Mesendoderm (in vitro differentiated cells): Measurements from ENCODE around the gene PHYKPL.
"Not testable (repeated sequence)": the region's sequence is repeated elsewhere in the genome, so short reads cannot be mapped to it uniquely, and the experiment has no call there.

Source experiments
- DNase-seq: peaks from one replicate; pipeline ENCODE4 v3.0.0; 2013
- H2AK5ac ChIP-seq: 2 replicates; pipeline ENCODE4 v1.6.1; 2013; ENCODE audit warnings: low read length, inconsistent platforms
- H2BK120ac ChIP-seq: 2 replicates; pipeline ENCODE4 v1.6.1; 2013; ENCODE audit warnings: low read depth, mild to moderate bottlenecking, low read length, moderate library complexity, mixed read lengths
- H2BK15ac ChIP-seq: replicated peaks from 2 replicates; pipeline ENCODE4 v1.6.1; 2013; ENCODE audit warnings: low read depth, mild to moderate bottlenecking, moderate library complexity
- H2BK5ac ChIP-seq: 2 replicates; pipeline ENCODE4 v1.6.1; 2013; ENCODE audit warnings: low read length, inconsistent platforms
- H3K18ac ChIP-seq: 2 replicates; pipeline ENCODE4 v1.6.1; 2013; ENCODE audit warnings: mild to moderate bottlenecking, low read length, mixed read lengths
- H3K23ac ChIP-seq: one replicate; pipeline ENCODE4 v1.6.1; 2013; ENCODE audit warnings: low read length
- H3K27ac ChIP-seq: 2 replicates; pipeline ENCODE4 v1.5.1; 2013; ENCODE audit warnings: low read depth, mild to moderate bottlenecking, inconsistent platforms, low read length, moderate library complexity
- H3K27me3 ChIP-seq: 2 replicates; pipeline ENCODE4 v1.6.1; 2013; ENCODE audit warnings: low read length, control low read depth, mild to moderate bottlenecking, inconsistent platforms; ENCODE audit not compliant: insufficient read depth, poor library complexity
- H3K36me3 ChIP-seq: 2 replicates; pipeline ENCODE4 v1.6.1; 2013; ENCODE audit warnings: low read length, inconsistent platforms; ENCODE audit not compliant: control insufficient read depth, insufficient read depth
- H3K4ac ChIP-seq: one replicate; pipeline ENCODE4 v1.6.1; 2013; ENCODE audit warnings: low read depth, mild to moderate bottlenecking, low read length, moderate library complexity
- H3K4me1 ChIP-seq: 2 replicates; pipeline ENCODE4 v1.6.1; 2013; ENCODE audit warnings: low read depth, low read length, inconsistent platforms; ENCODE audit not compliant: control insufficient read depth
- H3K4me2 ChIP-seq: 2 replicates; pipeline ENCODE4 v1.6.1; 2013; ENCODE audit warnings: low read length
- H3K4me3 ChIP-seq: 2 replicates; pipeline ENCODE4 v1.5.1; 2013; ENCODE audit warnings: mild to moderate bottlenecking, low read length
- H3K56ac ChIP-seq: one replicate; pipeline ENCODE4 v1.6.1; 2013; ENCODE audit warnings: low read length
- H3K79me1 ChIP-seq: 2 replicates; pipeline ENCODE4 v1.6.1; 2013; ENCODE audit warnings: low read length, inconsistent platforms
- H3K79me2 ChIP-seq: 2 replicates; pipeline ENCODE4 v1.6.1; 2013; ENCODE audit warnings: mild to moderate bottlenecking, low read length; ENCODE audit not compliant: control insufficient read depth, insufficient read depth
- H3K9ac ChIP-seq: 2 replicates; pipeline ENCODE4 v1.6.1; 2013; ENCODE audit warnings: low read length, inconsistent platforms
- H4K5ac ChIP-seq: one replicate; pipeline ENCODE4 v1.6.1; 2013; ENCODE audit warnings: low read length
- H4K8ac ChIP-seq: one replicate; pipeline ENCODE4 v1.6.1; 2013; ENCODE audit warnings: low read depth, mild to moderate bottlenecking, control low read depth, low read length, moderate library complexity
- WGBS: extraction: QIAGEN DNeasy Blood & Tissue Kit; methylation state at CpG from one replicate; pipeline ENCODE4 v1.1.7; 2013; ENCODE audit warnings: low lambda C conversion rate, missing lambda C conversion rate; ENCODE audit not compliant: insufficient coverage; ENCODE audit errors: extremely low coverage; 5-methylcytosine and 5-hydroxymethylcytosine counted together

Gene PHYKPL

DNA sequence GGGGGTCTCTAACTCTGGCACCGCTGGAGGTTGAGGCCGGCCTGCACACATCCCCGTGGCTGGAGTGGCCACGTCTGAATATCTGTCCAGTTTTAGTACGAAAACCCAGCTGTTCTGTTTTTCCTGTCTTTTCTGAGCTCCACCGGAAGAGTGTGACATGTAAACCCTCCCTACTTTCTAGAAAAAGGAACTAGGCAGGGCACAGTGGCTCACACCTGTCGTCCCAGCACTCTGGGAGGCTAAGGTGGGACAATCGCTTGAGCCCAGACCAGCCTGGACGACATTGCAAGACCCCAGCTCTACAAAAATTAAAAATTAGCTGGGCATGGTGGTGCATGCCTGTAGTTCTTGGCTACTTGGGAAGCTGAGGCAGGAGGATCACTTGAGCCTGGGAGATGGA, 8.2 kb upstream of the PHYKPL start:
- no peak overlapping the region for H2BK5ac ChIP-seq
- H3K4me3 ChIP-seq = no peak overlapping the region
- H3K18ac ChIP-seq = no peak overlapping the region
- no peak overlapping the region for H3K9ac ChIP-seq
- H2BK120ac ChIP-seq = no peak overlapping the region
- H3K79me1 ChIP-seq = no peaks in the 10 kb centered on the region
- no peak overlapping the region for H3K27ac ChIP-seq
- no peak overlapping the region for H2BK15ac ChIP-seq
- H4K5ac ChIP-seq = no peak overlapping the region
- no peak for DNase-seq
- H3K79me2 ChIP-seq = no peaks in the 10 kb centered on the region
- no peaks in the 10 kb centered on the region for H3K27me3 ChIP-seq
- no CpG with 5 or more reads among the region's 9 CpGs for WGBS
- no peaks in the 10 kb centered on the region for H3K4me1 ChIP-seq
- H3K56ac ChIP-seq = no peak overlapping the region
- no peak overlapping the region for H3K4ac ChIP-seq
- no peaks in the 10 kb centered on the region for H3K36me3 ChIP-seq
- no peak overlapping the region for H3K23ac ChIP-seq
- H3K4me2 ChIP-seq = no peak overlapping the region
- no peak overlapping the region for H4K8ac ChIP-seq
- H2AK5ac ChIP-seq = no peak overlapping the region

- H4K5ac ChIP-seq = no peak overlapping the region
- no peaks in the 10 kb centered on the region for H3K27me3 ChIP-seq
- no peaks in the 10 kb centered on the region for H3K79me2 ChIP-seq
- no peak overlapping the region for H4K8ac ChIP-seq
- H3K4me3 ChIP-seq = no peak overlapping the region
- no peak overlapping the region for H2BK120ac ChIP-seq
- H3K4me1 ChIP-seq = no peaks in the 10 kb centered on the region
- no peak overlapping the region for H3K18ac ChIP-seq
- H3K36me3 ChIP-seq = no peaks in the 10 kb centered on the region
- peak overlapping the region; percentile 19 for H3K56ac ChIP-seq
- H2BK15ac ChIP-seq = no peak overlapping the region
- DNase-seq = no peak
- H2BK5ac ChIP-seq = no peak overlapping the region
- H3K4ac ChIP-seq = no peak overlapping the region
- H3K9ac ChIP-seq = no peak overlapping the region
- WGBS = no CpG with 5 or more reads among the region's 19 CpGs
- H3K23ac ChIP-seq = no peak overlapping the region
- H3K79me1 ChIP-seq = no peaks in the 10 kb centered on the region
- H2AK5ac ChIP-seq = no peak overlapping the region
- no peak overlapping the region for H3K4me2 ChIP-seq
- no peak overlapping the region for H3K27ac ChIP-seq
These were observed 7.7 kb upstream of the PHYKPL start for GRCh38 chr5:178240341-178240741.

DNA sequence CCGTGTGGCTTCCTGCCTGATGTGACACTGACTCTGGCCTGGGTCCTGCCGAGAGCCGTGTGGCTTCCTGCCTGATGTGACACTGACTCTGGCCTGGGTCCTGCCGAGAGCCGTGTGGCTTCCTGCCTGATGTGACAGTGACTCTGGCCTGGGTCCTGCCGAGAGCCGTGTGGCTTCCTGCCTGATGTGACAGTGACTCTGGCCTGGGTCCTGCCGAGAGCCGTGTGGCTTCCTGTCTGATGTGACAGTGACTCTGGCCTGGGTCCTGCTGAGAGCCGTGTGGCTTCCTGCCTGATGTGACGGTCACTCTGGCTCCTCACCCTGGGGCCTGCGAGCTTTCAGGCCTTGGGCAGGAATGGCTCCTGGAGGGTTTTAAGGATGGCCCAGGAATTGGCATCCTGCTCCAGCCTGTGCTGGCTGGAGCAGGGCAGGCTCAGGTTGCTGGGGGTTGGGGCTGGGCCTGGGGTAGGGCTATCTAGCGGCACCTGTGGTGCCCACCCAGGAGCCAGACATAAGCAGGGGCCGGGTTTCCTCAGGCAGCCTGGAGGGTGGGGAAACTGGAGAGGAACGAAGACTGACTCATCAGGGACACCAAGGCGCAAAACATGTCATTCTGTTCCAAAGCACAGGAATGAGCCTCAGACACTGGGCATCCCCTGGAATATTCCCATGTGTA, 7.2 kb upstream of the PHYKPL start:
- DNase-seq = peak; percentile 56
- not testable (repeated sequence) for H3K79me2 ChIP-seq, H2AK5ac ChIP-seq, H4K5ac ChIP-seq, H3K27ac ChIP-seq, H3K4ac ChIP-seq, H3K4me3 ChIP-seq, H3K36me3 ChIP-seq, H3K4me1 ChIP-seq, H3K23ac ChIP-seq, H2BK15ac ChIP-seq, H3K79me1 ChIP-seq, H2BK5ac ChIP-seq, H3K56ac ChIP-seq, H3K27me3 ChIP-seq, H4K8ac ChIP-seq, H2BK120ac ChIP-seq, H3K9ac ChIP-seq, H3K4me2 ChIP-seq, H3K18ac ChIP-seq
- no CpG with 5 or more reads among the region's 16 CpGs for WGBS

DNA sequence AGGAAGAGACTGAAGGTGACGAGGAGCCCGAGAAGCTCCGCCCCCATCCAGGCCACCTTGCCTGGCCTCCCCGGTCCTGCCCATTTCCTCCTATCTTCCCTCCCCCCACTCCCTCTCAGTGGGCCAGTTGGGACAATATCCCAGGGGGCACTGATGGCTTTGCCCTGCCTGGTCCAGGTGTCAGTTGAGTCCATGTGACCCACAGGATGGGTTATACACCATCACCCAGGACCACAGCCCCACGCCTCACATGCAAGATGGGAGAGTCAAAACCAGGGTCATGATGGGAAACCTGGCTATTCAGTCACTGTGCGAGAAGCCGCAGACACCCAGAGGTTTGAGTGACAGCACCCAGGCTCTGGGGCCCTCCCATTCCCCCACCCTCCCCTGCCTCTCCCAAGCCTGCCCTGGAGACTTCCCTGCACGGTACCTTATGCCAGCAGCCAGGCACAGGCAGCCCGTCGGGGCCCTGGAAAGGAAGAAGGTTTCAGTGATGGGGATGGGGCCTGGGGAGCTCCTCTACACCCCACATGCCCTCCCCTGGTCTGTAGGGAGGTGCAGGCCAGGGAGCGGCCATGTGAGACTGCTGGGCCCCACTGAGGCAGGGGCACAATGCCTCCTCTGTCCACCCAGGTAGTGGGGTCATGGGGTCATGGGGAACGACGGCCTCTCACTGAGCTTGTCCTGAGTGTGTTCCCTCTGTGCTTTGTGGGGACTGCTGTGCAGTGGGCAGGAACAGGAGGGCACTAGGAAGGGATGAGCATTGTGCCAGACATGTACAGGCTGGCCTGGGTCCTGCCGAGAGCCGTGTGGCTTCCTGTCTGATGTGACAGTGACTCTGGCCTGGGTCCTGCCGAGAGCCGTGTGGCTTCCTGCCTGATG, 6.3 kb upstream of the PHYKPL start:
- H2BK15ac ChIP-seq = no peak overlapping the region
- H3K18ac ChIP-seq = no peak overlapping the region
- no peak overlapping the region for H3K4me3 ChIP-seq
- H3K9ac ChIP-seq = no peak overlapping the region
- H2AK5ac ChIP-seq = no peak overlapping the region
- H3K23ac ChIP-seq = no peak overlapping the region
- H2BK120ac ChIP-seq = no peak overlapping the region
- H3K79me2 ChIP-seq = no peaks in the 10 kb centered on the region
- H3K36me3 ChIP-seq = no peaks in the 10 kb centered on the region
- H3K27me3 ChIP-seq = no peaks in the 10 kb centered on the region
- no CpG with 5 or more reads among the region's 17 CpGs for WGBS
- no peak overlapping the region for H4K5ac ChIP-seq
- no peak for DNase-seq
- peak overlapping the region; percentile 18 for H3K56ac ChIP-seq
- H3K4me2 ChIP-seq = no peak overlapping the region
- no peaks in the 10 kb centered on the region for H3K79me1 ChIP-seq
- no peaks in the 10 kb centered on the region for H3K4me1 ChIP-seq
- no peak overlapping the region for H3K4ac ChIP-seq
- H4K8ac ChIP-seq = no peak overlapping the region
- H3K27ac ChIP-seq = no peak overlapping the region
- no peak overlapping the region for H2BK5ac ChIP-seq

DNA sequence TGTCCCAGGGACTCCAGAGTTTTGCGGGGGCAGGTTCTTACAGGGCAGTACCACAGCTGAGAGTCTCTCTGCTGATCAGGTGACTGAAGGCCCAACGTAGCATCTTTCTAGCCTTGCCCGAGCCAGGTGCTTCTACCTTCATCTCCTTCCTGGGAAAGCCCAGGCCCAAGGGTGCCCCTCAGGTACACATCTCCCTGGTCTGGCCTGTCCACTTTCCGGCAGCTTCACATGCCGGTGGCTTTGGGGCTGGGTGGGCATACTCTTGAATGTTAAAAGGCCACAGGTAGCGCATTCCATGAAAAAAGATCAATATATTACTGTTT, 5.7 kb upstream of the PHYKPL start:
- no peak overlapping the region for H2BK120ac ChIP-seq
- H3K4me2 ChIP-seq = no peak overlapping the region
- H3K4me3 ChIP-seq = no peak overlapping the region
- H3K79me2 ChIP-seq = no peaks in the 10 kb centered on the region
- no peak overlapping the region for H3K56ac ChIP-seq
- H3K27ac ChIP-seq = no peak overlapping the region
- no peak overlapping the region for H2BK15ac ChIP-seq
- no peaks in the 10 kb centered on the region for H3K27me3 ChIP-seq
- DNase-seq = no peak
- no peak overlapping the region for H3K4ac ChIP-seq
- whole genome bisulfite sequencing = no CpG with 5 or more reads among the region's 6 CpGs
- H3K36me3 ChIP-seq = no peaks in the 10 kb centered on the region
- H3K4me1 ChIP-seq = no peaks in the 10 kb centered on the region
- H2AK5ac ChIP-seq = no peak overlapping the region
- no peak overlapping the region for H3K23ac ChIP-seq
- H3K79me1 ChIP-seq = no peaks in the 10 kb centered on the region
- no peak overlapping the region for H3K9ac ChIP-seq
- H4K5ac ChIP-seq = no peak overlapping the region
- no peak overlapping the region for H4K8ac ChIP-seq
- no peak overlapping the region for H2BK5ac ChIP-seq
- no peak overlapping the region for H3K18ac ChIP-seq
